HepG2 (cell line): ENCODE results near the gene SLC12A3. TPM values are rescaled to one million over a fixed set of nuclear protein-coding genes. Genes with fewer than 3 reads are reported as not detected.

Experiments
- ATAC-seq: fragments of 200-7000 bp; cut with Tn5 transposase; 3 replicates; pipeline ENCODE4 v1.9.1; 2020; ENCODE audit warnings: mild to moderate bottlenecking, moderate library complexity
- BruUV-seq: library from RNA; stranded (reverse); fragments of 400-500 nt; replicated peaks from 2 replicates; lab custom pipeline; 2021; lab: Mats Ljungman, UMichigan
- CTCF ChIA-PET: fragments of 300-600 bp; formaldehyde crosslinking; extraction: SDS; loops from one replicate; lab custom pipeline; 2021; ENCODE audit warnings: low total read pairs, inconsistent platforms, low intra/inter-chr PET ratio; lab: Yijun Ruan, JAX
- POLR2A ChIA-PET: fragments of 350-600 bp; sonication (Branson Sonifier 250); formaldehyde crosslinking; loops from one replicate; lab custom pipeline; 2020; ENCODE audit warnings: antibody characterized with exemption, inconsistent platforms; lab: Yijun Ruan, JAX
- DNase-seq: peaks from one replicate; pipeline ENCODE4 v3.0.0-alpha.2; 2015; ENCODE audit warnings: low spot score
- FAIRE-seq: peaks from 3 replicates; lab custom pipeline; 2011; peaks lifted over from hg19 to GRCh38; lab: Jason Lieb, UNC
- H2AFZ ChIP-seq: one replicate; pipeline ENCODE4 v1.6.1; 2011; ENCODE audit warnings: low read length, inconsistent platforms
- H3K27ac ChIP-seq: fragments of 300-600 bp; 3 replicates; pipeline ENCODE4 v1.8.0; 2011; ENCODE audit warnings: mixed run types, mild to moderate bottlenecking, mixed read lengths, low read length, inconsistent platforms; ENCODE audit not compliant: insufficient read depth; ENCODE audit errors: extremely low read length
- H3K27me3 ChIP-seq, 2 experiments: fragments of 200-600 bp in 1 of 2; 2 replicates in 1 of 2; 3 replicates in 1 of 2; pipeline versions ENCODE4 v1.6.0 to v1.8.0; 2011; ENCODE audit warnings: low read length in 2 of 2, mild to moderate bottlenecking in 2 of 2, moderate library complexity in 2 of 2, inconsistent platforms in 1 of 2; ENCODE audit not compliant: insufficient read depth in 2 of 2, control insufficient read depth in 1 of 2
- H3K36me3 ChIP-seq, 2 experiments: fragments of 200-600 bp in 1 of 2; replicated peaks in 1 of 2; 2 replicates in 1 of 2; 3 replicates in 1 of 2; pipeline versions ENCODE4 v1.5.1 to v1.8.0; 2011; ENCODE audit warnings: low read length in 2 of 2, inconsistent platforms in 1 of 2; ENCODE audit not compliant: insufficient read depth in 2 of 2, control insufficient read depth in 1 of 2
- H3K4me1 ChIP-seq: 2 replicates; pipeline ENCODE4 v1.5.1; 2012; ENCODE audit warnings: low read length, inconsistent platforms; ENCODE audit not compliant: insufficient read depth
- H3K4me2 ChIP-seq: 2 replicates; pipeline ENCODE4 v1.6.0; 2011; ENCODE audit warnings: low read depth, low read length, inconsistent platforms
- H3K4me3 ChIP-seq, 3 experiments: fragments of 200-600 bp in 1 of 3; sonication (generic), shearing (Covaris generic) in 1 of 3; replicated peaks in 1 of 3; 2 replicates each; pipeline ENCODE4 v1.5.1; 2011 to 2016; ENCODE audit warnings: low read length in 3 of 3, inconsistent platforms in 2 of 3, low read depth in 2 of 3, mild to moderate bottlenecking in 2 of 3, control low read depth in 1 of 3, mixed read lengths in 1 of 3; ENCODE audit not compliant: insufficient read depth in 1 of 3
- H3K79me2 ChIP-seq: one replicate; pipeline ENCODE4 v1.6.1; 2011; ENCODE audit warnings: low read length, inconsistent platforms; ENCODE audit not compliant: insufficient read depth
- H3K9ac ChIP-seq: 2 replicates; pipeline ENCODE4 v1.6.0; 2011; ENCODE audit warnings: mild to moderate bottlenecking, low read depth, low read length, inconsistent platforms; ENCODE audit not compliant: insufficient read depth
- H3K9me3 ChIP-seq: 2 replicates; pipeline ENCODE4 v1.5.1; 2012; ENCODE audit warnings: mild to moderate bottlenecking, low read length
- H4K20me1 ChIP-seq: 2 replicates; pipeline ENCODE4 v1.6.0; 2011; ENCODE audit warnings: inconsistent platforms, mild to moderate bottlenecking, low read length, moderate library complexity; ENCODE audit not compliant: insufficient read depth
- ARID4A ChIP-seq: sonication (generic); formaldehyde crosslinking; IDR thresholded peaks from 2 replicates; pipeline ENCODE4 v1.5.0; 2020; ENCODE audit warnings: mild to moderate bottlenecking, missing genetic modification reagents, borderline replicate concordance
- ETV6 ChIP-seq: sonication (generic); formaldehyde crosslinking; conservative IDR thresholded peaks from 2 replicates; pipeline ENCODE4 v1.4.0; 2020; ENCODE audit warnings: missing genetic modification reagents
- IRF2 ChIP-seq: IDR thresholded peaks from 2 replicates; pipeline ENCODE4 v1.6.1; 2018; ENCODE audit warnings: missing genetic modification reagents, missing compliant biosample characterization
- ISX ChIP-seq: sonication (generic); formaldehyde crosslinking; conservative IDR thresholded peaks from 2 replicates; pipeline ENCODE4 v1.5.0; 2020; ENCODE audit warnings: missing genetic modification reagents
- MAX ChIP-seq: IDR thresholded peaks from 2 replicates; pipeline ENCODE4 v1.6.1; 2012; ENCODE audit warnings: inconsistent platforms
- THRA ChIP-seq: sonication (generic); formaldehyde crosslinking; IDR thresholded peaks from 2 replicates; pipeline ENCODE4 v1.4.0; 2020; ENCODE audit warnings: missing genetic modification reagents, borderline replicate concordance
- XRCC5 ChIP-seq: fragments of 200-400 bp; formaldehyde crosslinking; optimal IDR thresholded peaks from 2 replicates; pipeline ENCODE3; 2017; ENCODE audit warnings: mild to moderate bottlenecking, low read length
- ZBTB2 ChIP-seq: sonication (generic); formaldehyde crosslinking; IDR thresholded peaks from 2 replicates; pipeline ENCODE4 v1.8.0; 2022; ENCODE audit warnings: low read depth, missing genetic modification reagents
- ZNF558 ChIP-seq: sonication (generic); formaldehyde crosslinking; IDR thresholded peaks from 2 replicates; pipeline ENCODE4 v1.9.0; 2022; ENCODE audit warnings: mild to moderate bottlenecking, missing genetic modification reagents, borderline replicate concordance
- ZNF577 ChIP-seq: sonication (generic); formaldehyde crosslinking; IDR thresholded peaks from 2 replicates; pipeline ENCODE4 v1.4.0; 2020; ENCODE audit warnings: mild to moderate bottlenecking, low read depth, missing genetic modification reagents, borderline replicate concordance
- ZNF615 ChIP-seq: sonication (generic); formaldehyde crosslinking; IDR thresholded peaks from 2 replicates; pipeline ENCODE4 v1.5.0; 2020; ENCODE audit warnings: mild to moderate bottlenecking, missing genetic modification reagents, borderline replicate concordance
- whole genome bisulfite sequencing: methylation state at CpG from one replicate; pipeline ENCODE4 v1.1.6; 2017; ENCODE audit warnings: low lambda C conversion rate; 5-methylcytosine and 5-hydroxymethylcytosine counted together
- in situ Hi-C: cut with HindIII; loops from 2 replicates; pipeline ENCODE4 v1.10.0; 2017; ENCODE audit warnings: low pct_unique_long_range_greater_than_20kb; ENCODE audit not compliant: extremely low pct_ligation_motif_present
- intact Hi-C: fragments of 100-400 bp; cut with micrococcal nuclease; formaldehyde crosslinking; loops from one replicate; pipeline ENCODE4 v1.10.0; 2022; ENCODE audit not compliant: unreplicated experiment
- polyA plus RNA-seq, 8 experiments: library from polyadenylated mRNA; depleted of rRNA in 3 of 8; stranded (reverse) in 7 of 8; unstranded in 1 of 8; fragments of >200 nt; fragmentation: Illumina TruSeq in 4 of 8; extraction: Trizol in 4 of 8; gene quantifications; 2 replicates each; pipeline versions ENCODE4 v1.2.1 to v1.2.3, GENCODE V29; 2011 to 2016; ENCODE audit warnings: low read depth in 4 of 8, missing spikeins in 1 of 8, mixed read lengths in 1 of 8; ENCODE audit not compliant: insufficient read depth in 1 of 8
- total RNA-seq, 5 experiments: library from RNA; depleted of rRNA; stranded (reverse); fragments of >200 nt; fragmentation: Illumina TruSeq; extraction: Trizol; gene quantifications; 2 replicates each; pipeline ENCODE4 v1.2.3, GENCODE V29; 2016; ENCODE audit warnings: low read depth in 1 of 5

SLC12A3 gene
- total and polyA plus RNA-seq, 2 of the 13 experiments (the other 11 are each of a cell fraction or from before 2014, with no cell fraction given): 6.2 TPM; not detected in 1

DNA sequence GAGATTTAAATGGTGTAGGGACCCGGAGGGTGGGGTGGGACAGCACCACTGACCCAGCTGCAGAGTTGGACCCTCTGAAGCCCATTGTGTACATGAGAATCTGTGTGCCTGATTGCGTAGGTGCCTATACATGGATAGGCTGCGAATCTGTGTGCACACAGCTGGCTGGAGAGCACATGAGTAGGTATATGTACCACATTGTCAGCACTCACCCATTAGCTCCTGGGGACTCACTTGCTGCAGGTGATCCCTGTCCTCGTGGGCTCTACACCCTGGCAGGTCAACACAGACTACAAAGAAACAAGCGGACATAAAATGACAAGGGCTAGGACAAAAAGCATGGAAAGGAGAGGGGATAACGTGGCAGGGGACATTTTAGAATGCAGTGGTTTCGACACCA, 85.4 kb downstream of the SLC12A3 start (continued):
- TF ChIP-seq ZNF558 (CRISPR knock-in tag): no peak

DNA sequence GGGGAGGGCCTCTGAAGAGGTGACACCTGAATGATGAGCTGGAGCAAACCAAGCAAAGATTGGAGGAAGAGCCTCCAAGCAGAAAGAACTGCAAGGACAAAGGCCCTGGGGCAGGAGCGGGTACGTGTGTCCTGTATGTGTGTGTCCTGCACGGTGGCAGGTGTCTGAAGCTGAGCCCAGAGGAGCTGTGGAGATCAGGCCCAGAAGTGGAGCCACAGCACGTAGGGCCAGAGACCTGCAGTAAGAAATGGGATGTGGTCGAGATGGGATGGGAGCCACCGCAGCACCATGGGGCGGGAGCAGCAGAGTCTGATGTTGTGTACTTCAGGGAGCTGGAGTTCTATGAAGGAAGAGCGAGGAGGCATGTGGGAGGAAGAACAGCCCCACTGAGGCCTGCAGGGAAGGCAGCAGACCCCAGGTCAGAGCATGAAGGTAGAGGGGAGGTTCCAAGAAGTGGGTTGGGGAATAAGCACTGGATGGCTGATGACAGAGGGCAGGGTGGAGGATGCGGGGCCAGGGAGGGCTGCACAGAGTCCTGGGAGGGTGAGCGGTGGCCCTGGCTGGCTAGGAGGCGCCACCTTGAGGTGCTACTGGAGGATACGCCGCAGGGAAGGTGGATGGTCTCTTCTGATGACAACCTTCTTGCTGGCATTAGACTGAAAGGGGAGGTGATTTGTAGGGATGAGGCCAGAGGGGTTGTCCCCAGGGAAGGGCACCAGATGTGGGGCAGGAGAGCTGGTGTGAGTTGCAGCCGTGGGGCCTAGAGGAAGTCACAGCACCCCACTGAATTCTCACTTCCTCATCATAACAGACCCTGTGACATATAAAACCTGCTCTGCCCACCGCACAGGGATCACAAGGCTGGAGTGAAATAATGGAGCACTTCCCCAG, 86.1 kb downstream of the SLC12A3 start:
- Histone ChIP-seq H3K4me1 (peaks cover 53% of the 10 kb centered on the region), H3K36me3 (no peaks in the 10 kb centered on the region), H3K9me3 (no peaks in the 10 kb centered on the region), H3K27ac (no peak overlapping the region), H4K20me1 (peaks cover 4% of the 10 kb centered on the region; the same call in 1 of the 2 replicates), H3K79me2 (no peaks in the 10 kb centered on the region), H3K4me2 (peak overlapping the region; percentile 36), H2AFZ (no peak overlapping the region), H3K27me3 (no peaks in the 10 kb centered on the region), H3K9ac (no peak overlapping the region), H3K4me3 (peak overlapping the region in 1 of 3 experiments; percentile 15; a peak in 1 of 6 replicates)
- peak; percentile 72 for ATAC-seq
- ChIA-PET POLR2A (interaction anchor here (1.1 to 1.5 kb wide), 4 partner anchors 10 to 136 kb away, joined by 3 read pairs; partner anchors contain the start of gene HERPUD1), CTCF (interaction anchor here (0.9 to 2.8 kb wide), 3 partner anchors 13 to 157 kb away, joined by 4 to 20 read pairs (median 4); no protein-coding TSS in a partner anchor)
- peak; percentile 32 for FAIRE-seq
- WGBS: 31% methylated on average over 15 of the region's 15 CpGs
- intact Hi-C loops: loop anchor here (1.0 kb wide), 2 partner anchors 84 to 158 kb away; no protein-coding TSS in a partner anchor
- DNase-seq: peak; percentile 61
- in situ Hi-C loops: loop anchor here (5.0 kb wide), 1 partner anchor 84 kb away; the partner anchor contains the start of gene SLC12A3
- BruUV-seq: no TSS peak
- TF ChIP-seq ZNF615 (CRISPR knock-in tag): peak; percentile 48; the same call in 1 of the 2 replicates
- no peak; the same call in 1 of the 2 replicates for TF ChIP-seq ARID4A (CRISPR knock-in tag)
- no peak for TF ChIP-seq MAX
- no peak for TF ChIP-seq ZBTB2
- no peak for TF ChIP-seq ETV6
- no peak for TF ChIP-seq IRF2 (CRISPR knock-in tag)
- TF ChIP-seq ISX (CRISPR knock-in tag): no peak
- TF ChIP-seq XRCC5: peak; percentile 74
- no peak for TF ChIP-seq ZNF577 (CRISPR knock-in tag)
- TF ChIP-seq THRA (CRISPR knock-in tag): 0 out of 2 replicates have a peak, but pooled peaks have one; percentile 47
